ENCODE results near the gene CA5A.

DNA sequence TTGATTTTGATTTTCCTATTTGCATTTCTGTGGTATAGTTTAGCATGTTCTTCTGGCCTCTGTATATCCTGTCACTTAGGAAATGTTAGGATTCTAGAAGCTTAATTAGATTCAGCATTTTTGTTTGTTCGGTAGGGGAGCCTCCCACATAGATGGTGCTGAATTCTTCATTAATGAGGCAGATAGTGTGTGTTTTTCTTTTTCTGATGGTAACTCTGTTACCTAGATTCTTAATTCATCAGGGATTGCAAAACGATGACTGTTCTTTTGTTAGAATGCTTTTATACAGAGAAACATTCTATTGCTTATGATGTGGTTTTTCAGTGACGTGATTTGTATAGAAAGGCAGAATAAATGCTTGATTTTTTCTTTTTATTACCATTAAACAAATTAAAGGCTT, 33.9 kb upstream of the CA5A start:
- no peak for TF ChIP-seq POLR2AphosphoS5 (IDR thresholded peaks at IDR 0.05; ENCODE audit: borderline replicate concordance, low read depth, low read length)
- TF ChIP-seq EZH2 (IDR thresholded peaks at IDR 0.05): no peak
